ENCODE results near the gene FCGR3A. TPM values are rescaled to one million over a fixed set of nuclear protein-coding genes. Genes with fewer than 3 reads are reported as not detected.

The FCGR3A gene
- total RNA-seq, 1 donor from 2014 or later, result not detected

GRCh38 chr1:161511018-161511755 is 38.4 kb downstream of the FCGR3A start:
- no peak for TF ChIP-seq CTCF (IDR thresholded peaks at IDR 0.05)
- Mint-ChIP-seq H3K36me3 (ENCODE audit: unreplicated experiment) (no peaks in the 10 kb centered on the region), H3K9me3 (ENCODE audit: unreplicated experiment) (no peaks in the 10 kb centered on the region), H3K27ac (ENCODE audit: unreplicated experiment) (no peak overlapping the region), H3K4me3 (ENCODE audit: unreplicated experiment) (no peak overlapping the region), H3K4me1 (ENCODE audit: unreplicated experiment) (no peaks in the 10 kb centered on the region), H3K27me3 (ENCODE audit: unreplicated experiment) (peaks cover 4% of the 10 kb centered on the region)
- no peak for DNase-seq (ENCODE audit: extremely low spot score, unreplicated experiment)

DNA sequence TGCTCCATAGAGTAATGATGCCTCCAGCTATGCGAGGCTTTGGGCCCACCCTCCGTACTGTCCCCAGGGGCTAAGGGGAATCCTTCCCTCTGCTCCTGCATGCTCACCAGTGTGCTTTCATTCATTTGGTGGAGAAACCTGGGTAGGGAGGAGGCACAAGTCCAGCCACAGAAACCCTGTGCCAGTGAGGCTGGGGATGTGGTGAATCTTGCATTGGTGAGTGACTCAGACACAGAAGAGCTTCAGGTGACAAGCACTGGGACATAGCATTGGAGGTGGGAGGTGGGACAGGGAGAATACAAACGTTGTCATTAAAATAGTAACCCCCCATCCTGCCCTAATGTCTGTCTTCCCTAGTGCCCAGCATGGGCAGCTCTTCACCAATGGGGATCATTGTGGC is 39.1 kb downstream of the FCGR3A start:
- Mint-ChIP-seq H3K9me3 (ENCODE audit: unreplicated experiment) (no peaks in the 10 kb centered on the region), H3K36me3 (ENCODE audit: unreplicated experiment) (no peaks in the 10 kb centered on the region), H3K4me3 (ENCODE audit: unreplicated experiment) (no peak overlapping the region), H3K4me1 (ENCODE audit: unreplicated experiment) (no peaks in the 10 kb centered on the region), H3K27me3 (ENCODE audit: unreplicated experiment) (peaks cover 1% of the 10 kb centered on the region), H3K27ac (ENCODE audit: unreplicated experiment) (no peak overlapping the region)
- no peak for DNase-seq (ENCODE audit: extremely low spot score, unreplicated experiment)
- TF ChIP-seq CTCF (IDR thresholded peaks at IDR 0.05), result no peak

- Mint-ChIP-seq H3K27ac (ENCODE audit: unreplicated experiment) (no peak overlapping the region), H3K4me3 (ENCODE audit: unreplicated experiment) (no peak overlapping the region), H3K36me3 (ENCODE audit: unreplicated experiment) (no peaks in the 10 kb centered on the region), H3K27me3 (ENCODE audit: unreplicated experiment) (peaks cover 14% of the 10 kb centered on the region), H3K4me1 (ENCODE audit: unreplicated experiment) (no peaks in the 10 kb centered on the region), H3K9me3 (ENCODE audit: unreplicated experiment) (no peaks in the 10 kb centered on the region)
- DNase-seq (ENCODE audit: extremely low spot score, unreplicated experiment), result no peak
- TF ChIP-seq CTCF (IDR thresholded peaks at IDR 0.05), result no peak
These were observed 43.0 kb downstream of the FCGR3A start for GRCh38 chr1:161506336-161507223.

GRCh38 chr1:161505686-161506085 is 43.9 kb downstream of the FCGR3A start:
- no peak for DNase-seq (ENCODE audit: extremely low spot score, unreplicated experiment)
- H3K4me3 Mint-ChIP-seq (ENCODE audit: unreplicated experiment), result no peak overlapping the region
- H3K27me3 Mint-ChIP-seq (ENCODE audit: unreplicated experiment), result peaks cover 21% of the 10 kb centered on the region
- TF ChIP-seq CTCF (IDR thresholded peaks at IDR 0.05), result no peak
- no peaks in the 10 kb centered on the region for H3K4me1 Mint-ChIP-seq (ENCODE audit: unreplicated experiment)
- H3K27ac Mint-ChIP-seq (ENCODE audit: unreplicated experiment), result no peak overlapping the region
- H3K9me3 Mint-ChIP-seq (ENCODE audit: unreplicated experiment), result no peaks in the 10 kb centered on the region
- no peaks in the 10 kb centered on the region for H3K36me3 Mint-ChIP-seq (ENCODE audit: unreplicated experiment)

- Mint-ChIP-seq H3K4me1 (ENCODE audit: unreplicated experiment) (no peaks in the 10 kb centered on the region), H3K27me3 (ENCODE audit: unreplicated experiment) (peaks cover 40% of the 10 kb centered on the region), H3K9me3 (ENCODE audit: unreplicated experiment) (no peaks in the 10 kb centered on the region)
These were observed 46.2 kb downstream of the FCGR3A start for GRCh38 chr1:161503394-161503748.

More at GRCh38 chr1:161503394-161503748, 46.2 kb downstream of the FCGR3A start:
- H3K27ac Mint-ChIP-seq (ENCODE audit: unreplicated experiment), result no peak overlapping the region
- H3K4me3 Mint-ChIP-seq (ENCODE audit: unreplicated experiment), result no peak overlapping the region
- no peak for DNase-seq (ENCODE audit: extremely low spot score, unreplicated experiment)
- no peak for TF ChIP-seq CTCF (IDR thresholded peaks at IDR 0.05)
- no peaks in the 10 kb centered on the region for H3K36me3 Mint-ChIP-seq (ENCODE audit: unreplicated experiment)

Measured in osteocyte (in vitro differentiated cells).